ENCODE data around the gene TNNT3. TPM values are rescaled to one million over a fixed set of nuclear protein-coding genes. Genes with fewer than 3 reads are reported as not detected.

The TNNT3 gene
- total RNA-seq, 1 donor: 3.2 TPM

DNA sequence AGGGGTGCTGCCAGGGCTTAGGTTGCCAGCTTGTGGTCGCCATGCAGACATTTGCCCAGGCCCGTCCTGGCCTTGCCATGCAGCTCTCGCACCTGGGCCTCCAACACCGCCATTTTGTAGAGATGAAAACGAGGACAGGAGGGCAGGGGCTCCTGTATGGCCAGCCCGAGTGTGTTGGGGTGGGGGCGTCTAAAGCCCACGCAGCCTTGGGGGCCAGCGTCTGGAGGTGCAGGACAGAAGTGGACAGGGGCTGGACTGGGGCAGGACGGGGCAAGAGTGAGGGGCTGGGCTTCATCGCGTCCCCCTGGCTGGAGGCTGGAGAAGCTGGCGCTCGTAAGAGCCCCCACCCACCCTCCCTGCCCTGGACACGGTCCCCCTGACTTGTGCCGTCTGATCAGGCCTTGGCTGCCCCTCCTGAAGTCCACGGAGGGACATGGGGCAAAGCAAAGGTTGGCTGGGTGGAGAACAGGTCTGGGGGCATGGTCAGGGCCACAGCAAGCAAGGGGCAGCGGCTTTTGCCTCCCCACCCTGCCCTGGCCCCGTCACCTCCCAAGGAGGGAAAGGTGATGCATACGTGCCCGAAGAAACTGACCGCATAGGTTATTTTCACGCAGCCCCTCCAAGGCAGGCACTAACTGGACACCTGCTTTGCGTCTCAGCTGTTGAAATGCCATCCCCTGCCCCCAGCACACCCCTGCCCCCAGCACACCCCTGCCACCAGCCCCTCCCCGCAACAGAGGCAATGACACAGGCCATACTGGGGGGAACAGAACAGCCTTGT is 815 bp downstream of the TNNT3 start:
- DNase-seq (ENCODE audit: low read depth in 2 of 3, low spot score in 2 of 3): no peak

GRCh38 chr11:1920909-1921573 is 1.5 kb downstream of the TNNT3 start:
- no peak for DNase-seq (ENCODE audit: low read depth in 2 of 3, low spot score in 2 of 3)

- no peak for DNase-seq (ENCODE audit: low read depth in 2 of 3, low spot score in 2 of 3)
Measured at GRCh38 chr11:1921574-1922141, 2.2 kb downstream of the TNNT3 start.

DNA sequence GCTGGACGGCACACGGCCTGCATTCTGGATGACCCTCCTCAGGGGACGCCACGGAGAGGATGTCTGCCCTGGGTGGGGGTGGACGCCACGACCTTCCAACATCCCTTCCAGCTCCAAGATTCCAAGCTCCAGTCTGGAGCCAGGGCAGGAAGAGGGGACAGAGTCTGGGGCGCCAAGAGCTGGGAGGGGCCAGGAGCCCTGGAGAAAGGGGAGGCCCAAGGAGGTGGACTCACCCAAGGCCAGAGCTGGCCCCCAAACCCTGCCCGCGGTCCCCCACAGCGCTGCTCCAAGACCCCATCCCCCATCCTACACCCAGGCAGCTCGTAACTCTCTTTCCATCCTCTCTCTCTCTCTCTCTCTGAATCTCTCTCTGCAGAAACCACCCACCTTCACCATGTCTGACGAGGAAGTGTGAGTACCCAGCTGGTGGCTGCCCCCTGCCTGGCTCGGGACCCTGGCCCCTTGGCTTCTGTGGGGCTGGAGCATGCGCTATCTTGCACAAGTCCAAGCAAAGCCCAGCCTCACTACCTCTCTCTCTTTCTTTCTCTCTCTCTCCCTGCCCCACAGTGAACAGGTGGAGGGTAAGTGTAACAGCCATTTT is 3.1 kb downstream of the TNNT3 start:
- peak in 1 of 3 donors; percentile 32 for DNase-seq (ENCODE audit: low read depth in 2 of 3, low spot score in 2 of 3)

- no peak for DNase-seq (ENCODE audit: low read depth in 2 of 3, low spot score in 2 of 3)
Measured at GRCh38 chr11:1923201-1923956, 3.9 kb downstream of the TNNT3 start.

DNA sequence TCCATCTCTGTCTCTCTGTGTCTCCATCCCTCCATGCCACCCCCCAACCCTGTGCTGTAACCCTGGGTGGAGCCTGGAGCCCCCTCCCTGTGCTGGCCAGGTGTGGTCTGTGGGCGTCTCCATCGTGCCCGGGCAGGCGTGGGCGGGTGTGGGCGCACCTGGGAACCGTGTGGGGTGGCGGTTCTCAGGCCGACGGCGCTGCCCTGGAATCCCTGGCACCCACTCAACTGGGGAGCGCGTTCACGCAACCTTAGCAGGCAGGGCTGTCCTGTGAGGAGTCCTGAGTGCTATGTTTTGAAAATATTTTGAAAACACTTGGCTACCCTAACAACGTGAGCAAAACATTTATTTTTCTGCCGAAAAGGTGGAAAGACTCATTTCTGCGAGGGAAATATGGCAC is 4.7 kb downstream of the TNNT3 start:
- no peak for DNase-seq (ENCODE audit: low read depth in 2 of 3, low spot score in 2 of 3)

DNA sequence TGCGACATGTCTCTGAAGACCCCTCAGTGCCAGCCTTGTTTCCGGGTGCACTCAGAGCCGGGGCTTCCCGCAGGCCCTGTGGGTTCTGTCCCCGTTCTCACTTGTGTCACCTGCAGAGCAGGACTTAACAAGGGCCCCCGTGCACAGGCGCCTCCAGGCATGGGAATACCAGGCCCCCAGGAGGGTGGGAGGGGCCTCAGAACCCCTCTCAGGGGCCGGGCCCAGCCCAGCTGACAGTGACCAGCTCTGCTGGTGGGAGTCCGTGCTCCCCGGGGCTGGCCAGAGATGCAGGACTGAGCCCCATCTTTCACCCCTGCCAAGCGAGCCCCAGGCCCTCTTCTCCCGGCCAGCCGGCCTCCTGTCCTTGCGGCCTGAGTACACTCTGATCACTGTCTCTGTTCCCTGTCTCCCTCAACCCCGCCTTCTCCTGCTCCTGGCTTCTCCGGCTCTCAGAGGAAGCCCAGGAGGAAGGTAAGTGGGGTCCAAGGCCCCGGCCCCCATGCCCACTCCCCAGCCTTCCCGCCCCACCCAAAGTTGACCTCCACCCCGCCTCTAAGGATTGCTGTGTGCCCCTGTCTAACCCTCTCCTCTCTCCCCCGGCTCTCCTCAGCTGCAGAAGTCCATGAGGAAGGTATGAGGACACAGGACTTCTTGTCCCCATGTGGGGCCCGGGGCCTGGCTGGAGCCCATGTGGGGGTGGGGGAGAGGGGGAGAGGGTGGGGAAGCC is 5.3 kb downstream of the TNNT3 start:
- DNase-seq (ENCODE audit: low read depth in 2 of 3, low spot score in 2 of 3): no peak

DNA sequence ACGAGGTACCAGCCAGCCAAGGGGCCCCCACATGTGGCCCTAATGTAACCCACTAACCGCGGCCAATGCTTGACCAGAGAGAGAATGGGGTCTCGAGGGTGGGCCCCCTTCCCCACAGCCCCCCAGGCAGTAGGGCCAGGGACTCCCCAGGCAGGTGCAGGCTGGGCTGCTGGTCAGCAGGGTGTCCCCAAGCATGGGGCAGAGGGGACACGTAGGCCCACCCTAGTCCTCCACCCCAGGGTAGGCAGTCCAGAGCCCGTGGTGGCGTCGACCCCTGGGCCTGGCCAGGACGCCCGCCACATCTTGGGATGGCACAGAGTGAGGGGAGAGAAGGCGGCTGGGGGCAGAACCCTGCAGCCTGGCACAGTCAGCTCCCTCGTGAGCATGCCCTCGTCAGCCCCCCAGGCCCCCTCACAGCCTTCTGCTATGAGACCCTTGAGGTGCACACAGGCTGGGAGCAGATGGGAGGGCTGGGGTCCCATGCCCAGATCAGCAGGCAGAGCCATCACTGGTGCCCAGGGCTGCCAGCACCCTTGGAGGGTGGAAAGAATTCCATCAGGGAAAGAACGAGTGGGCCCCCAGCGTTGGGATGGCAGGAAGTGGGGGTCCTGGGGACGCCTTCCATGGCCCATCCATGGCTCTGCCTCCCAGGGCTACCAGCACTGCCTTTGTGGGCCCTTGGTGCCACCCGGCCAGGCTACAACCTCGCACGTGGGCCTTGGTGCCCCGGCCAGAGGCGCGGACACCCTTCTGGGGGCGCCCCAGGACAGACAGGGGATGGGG is 6.1 kb downstream of the TNNT3 start:
- no peak for DNase-seq (ENCODE audit: low read depth in 2 of 3, low spot score in 2 of 3)

DNA sequence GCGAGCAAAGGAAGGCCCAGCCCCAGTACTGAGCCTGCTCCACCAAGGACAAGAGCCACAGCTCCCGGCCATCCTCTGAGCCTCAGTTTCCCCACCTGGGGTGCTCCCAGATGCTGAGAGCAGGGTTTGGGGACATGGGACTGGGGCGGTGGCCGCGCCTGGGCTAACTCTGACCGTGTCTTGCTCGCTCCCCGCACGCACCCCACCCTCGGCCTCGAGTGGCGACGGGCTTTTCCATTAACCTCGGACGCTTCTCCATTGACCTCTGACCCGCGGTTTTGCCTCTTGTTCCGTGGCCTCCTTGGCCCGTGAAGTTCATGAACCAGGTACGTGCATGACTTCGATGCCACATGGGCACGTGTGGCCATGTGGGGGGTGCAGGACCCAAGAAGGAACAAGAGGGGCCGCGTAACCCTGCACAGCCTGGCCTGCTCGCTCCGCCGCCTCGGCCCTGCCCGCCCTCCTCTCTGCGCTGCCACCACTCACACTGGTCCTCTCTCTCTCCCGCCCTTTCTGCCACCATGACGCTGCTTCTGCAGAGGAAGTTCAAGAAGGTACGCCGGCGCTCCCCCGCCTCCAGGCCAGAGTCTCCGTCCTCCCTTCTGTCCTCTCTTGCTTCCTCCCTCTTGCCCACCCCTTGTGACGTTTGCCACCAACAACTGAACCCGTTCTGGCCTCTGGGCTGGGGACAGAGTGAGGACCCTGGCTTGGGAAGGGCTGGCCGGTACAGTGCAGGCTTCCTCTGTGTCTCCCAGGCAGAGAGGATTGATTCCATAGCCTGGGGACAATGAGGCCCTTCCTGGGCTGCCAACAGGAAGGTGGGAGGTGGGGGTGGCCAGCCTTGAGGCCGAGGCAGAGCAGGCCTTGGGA is 6.9 kb downstream of the TNNT3 start:
- DNase-seq (ENCODE audit: low read depth in 2 of 3, low spot score in 2 of 3): peak in 2 of 3 donors; percentile 56 to 84

DNA sequence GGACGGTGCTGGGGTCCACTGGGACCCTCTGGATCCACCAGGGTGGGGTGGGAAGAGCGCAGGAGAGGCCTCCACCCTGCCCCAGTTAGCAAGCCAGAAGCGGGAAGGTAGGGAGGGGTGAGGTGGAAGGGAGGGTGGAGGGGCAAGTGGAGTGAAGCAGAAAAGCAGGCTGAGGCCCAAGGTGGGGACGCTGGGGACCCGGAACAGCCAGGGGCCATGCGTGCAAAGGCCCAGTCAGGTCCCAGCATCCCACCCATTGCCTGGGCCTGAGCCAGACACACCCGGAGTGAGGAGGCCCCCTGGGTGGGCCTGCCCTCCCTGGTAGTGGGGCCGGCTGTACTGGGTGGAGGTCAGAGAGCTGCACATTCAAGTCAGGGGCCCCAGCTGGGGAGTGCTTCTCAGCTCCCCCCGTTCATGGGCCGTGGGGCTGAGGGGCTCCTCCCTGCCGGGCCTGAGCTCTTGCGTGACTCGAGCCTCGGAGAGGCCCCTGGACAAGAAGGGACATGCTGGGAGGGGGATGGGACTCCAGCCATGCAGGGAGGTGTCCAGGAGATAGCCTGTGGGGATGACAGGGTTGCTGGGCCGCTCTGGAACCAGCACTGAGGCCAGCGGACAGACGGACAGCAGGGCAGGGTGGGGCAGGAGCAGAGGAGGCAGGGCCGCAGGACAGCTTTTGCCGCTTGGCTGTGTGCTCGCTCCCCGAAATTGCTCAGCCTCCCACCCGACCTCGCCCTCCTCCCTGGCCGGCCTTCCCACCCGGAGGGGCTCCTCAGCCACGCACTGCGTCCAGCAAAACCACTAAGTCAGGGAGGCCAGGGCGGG is 7.7 kb downstream of the TNNT3 start:
- DNase-seq (ENCODE audit: low read depth in 2 of 3, low spot score in 2 of 3): no peak

- DNase-seq (ENCODE audit: low read depth in 2 of 3, low spot score in 2 of 3): peak in 1 of 3 donors; percentile 42
Measured at GRCh38 chr11:1927848-1928469, 8.5 kb downstream of the TNNT3 start.

GRCh38 chr11:1928470-1928890 is 9.0 kb downstream of the TNNT3 start:
- DNase-seq (ENCODE audit: low read depth in 2 of 3, low spot score in 2 of 3): no peak

DNA sequence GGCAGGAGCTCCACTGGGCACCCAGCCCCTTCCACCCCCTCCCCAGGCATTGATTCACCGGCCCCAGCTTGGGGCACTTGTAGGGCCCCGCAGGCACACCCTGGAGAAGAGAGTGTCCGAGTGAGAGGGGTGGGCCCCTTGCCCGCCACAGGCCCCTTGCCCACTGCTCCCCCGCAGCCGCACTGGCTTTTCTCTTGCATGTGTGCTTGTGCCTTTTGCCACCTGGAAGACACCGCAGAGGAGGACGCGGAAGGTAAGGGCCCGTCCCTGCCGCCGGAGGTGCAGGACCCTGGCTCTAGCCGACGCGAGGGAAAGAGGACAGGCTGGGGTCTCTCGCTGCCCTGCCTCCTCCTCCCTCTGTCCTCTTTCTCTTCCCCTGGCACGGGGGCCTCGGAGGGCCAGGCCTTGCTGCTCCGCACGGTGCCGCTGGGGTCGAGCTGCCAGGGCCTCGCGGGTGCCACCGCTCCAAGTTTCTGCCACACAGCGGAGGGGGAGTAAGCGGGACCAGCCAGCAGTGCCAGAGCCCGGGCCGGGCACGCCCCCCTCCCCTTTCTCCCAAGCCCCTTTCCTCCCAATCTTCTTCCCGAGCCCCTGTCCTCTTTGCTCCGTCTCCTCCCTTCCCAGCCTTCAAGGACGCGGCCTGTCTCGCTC is 9.5 kb downstream of the TNNT3 start:
- no peak for DNase-seq (ENCODE audit: low read depth in 2 of 3, low spot score in 2 of 3)

- DNase-seq (ENCODE audit: low read depth in 2 of 3, low spot score in 2 of 3): no peak
Measured at GRCh38 chr11:1929621-1930461, 10.3 kb downstream of the TNNT3 start.

DNA sequence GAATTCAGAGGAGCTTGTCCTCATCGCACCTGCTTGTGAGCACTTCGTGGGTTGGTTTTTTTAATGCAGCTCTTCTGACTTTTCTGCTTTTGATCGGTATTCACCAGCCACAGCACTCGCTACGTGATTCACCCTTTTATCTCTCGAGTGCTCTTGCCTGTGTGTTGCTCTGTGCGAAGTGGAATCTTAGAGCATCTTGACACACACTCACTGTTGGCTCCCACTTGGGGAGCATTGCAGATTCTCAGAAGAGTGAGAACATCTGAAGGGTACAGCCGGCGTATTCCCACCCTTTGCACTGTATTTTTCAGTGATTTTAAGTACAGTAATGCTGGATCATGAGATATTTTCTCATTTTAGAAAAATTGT is 10.9 kb downstream of the TNNT3 start:
- DNase-seq (ENCODE audit: low read depth in 2 of 3, low spot score in 2 of 3): no peak

Measured in hematopoietic multipotent progenitor cell (in vitro differentiated cells).